ENCODE data around the gene TMEM209. TPM values are rescaled to one million over a fixed set of nuclear protein-coding genes. Genes with fewer than 3 reads are reported as not detected.
"Not testable (repeated sequence)": the region's sequence is repeated elsewhere in the genome, so short reads cannot be mapped to it uniquely, and the experiment has no call there.

The TMEM209 gene
- total and polyA plus RNA-seq, 4 donors, result 3.8 to 13.7 (median 8.6) TPM

DNA sequence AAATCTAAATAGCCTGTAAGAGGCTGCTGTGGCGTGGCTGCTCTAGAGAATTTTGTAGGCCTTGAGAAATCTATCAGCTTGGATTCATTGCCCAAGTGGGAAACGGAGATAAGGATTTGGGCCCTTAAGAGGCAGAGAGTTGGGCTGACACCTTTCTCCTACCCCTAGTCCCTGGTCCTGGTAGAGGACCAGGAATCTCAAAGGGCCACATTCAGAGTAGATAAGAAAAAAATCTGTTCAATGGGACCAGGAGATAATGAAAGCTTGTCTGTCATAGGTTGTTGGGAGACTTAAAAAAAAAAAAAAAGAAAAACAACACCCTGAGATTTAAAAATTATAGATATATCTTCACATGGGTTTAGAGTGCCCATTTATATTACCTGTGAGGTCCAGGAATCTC lies 17.8 kb downstream of the TMEM209 start:
- Histone ChIP-seq H3K27ac (ENCODE audit: low read depth in 1 of 2, low read length in 2 of 2) (no peak overlapping the region), H3K4me3 (ENCODE audit: low read length in 2 of 2) (no peak overlapping the region), H3K9me3 (ENCODE audit: control insufficient read depth, low read length) (no peaks in the 10 kb centered on the region), H3K36me3 (ENCODE audit: control insufficient read depth in 1 of 2, insufficient read depth in 2 of 2, low read length in 1 of 2) (peaks cover 0 to 7% of the 10 kb centered on the region in 2 donors), H3K27me3 (ENCODE audit: control insufficient read depth in 1 of 2, insufficient read depth in 2 of 2, low read length in 1 of 2) (no peaks in the 10 kb centered on the region), H3K4me1 (ENCODE audit: control insufficient read depth in 1 of 2, insufficient read depth in 2 of 2, low read length in 2 of 2) (no peaks in the 10 kb centered on the region)
- no peak for ATAC-seq (ENCODE audit: low FRiP score)
- intact Hi-C loops (cut with DNase I), result no loop called here
- WGBS, 2 donors, result 89 to 93% methylated on average over 2 of the region's 2 CpGs
- DNase-seq, result no peak

DNA sequence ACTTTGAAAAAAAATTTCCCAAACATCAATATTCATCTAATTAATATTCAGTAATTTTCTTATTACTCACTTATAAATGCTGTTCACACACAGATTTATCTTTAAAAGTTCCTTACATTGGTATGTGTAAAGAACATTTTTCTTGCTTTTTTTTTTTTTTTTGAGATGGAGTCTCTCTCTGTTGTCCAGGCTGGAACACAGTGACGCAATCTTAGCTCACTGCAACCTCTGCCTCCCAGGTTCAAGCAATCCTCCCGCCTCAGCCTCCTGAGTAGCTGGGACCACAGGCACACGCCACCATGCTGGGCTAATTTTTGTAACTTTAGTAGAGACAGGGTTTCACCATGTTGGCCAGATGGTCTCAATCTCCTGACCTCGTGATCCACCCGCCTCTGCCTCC lies 20.9 kb downstream of the TMEM209 start:
- H3K4me3 ChIP-seq (ENCODE audit: low read length in 2 of 2); ATAC-seq (ENCODE audit: low FRiP score); H3K36me3 ChIP-seq (ENCODE audit: control insufficient read depth in 1 of 2, insufficient read depth in 2 of 2, low read length in 1 of 2); DNase-seq; H3K27me3 ChIP-seq (ENCODE audit: control insufficient read depth in 1 of 2, insufficient read depth in 2 of 2, low read length in 1 of 2); H3K4me1 ChIP-seq (ENCODE audit: control insufficient read depth in 1 of 2, insufficient read depth in 2 of 2, low read length in 2 of 2); H3K9me3 ChIP-seq (ENCODE audit: control insufficient read depth, low read length); H3K27ac ChIP-seq (ENCODE audit: low read depth in 1 of 2, low read length in 2 of 2); intact Hi-C loops (cut with DNase I): not testable (repeated sequence)
- 86 to 98% methylated on average over 5 of the region's 5 CpGs for whole genome bisulfite sequencing, 2 donors

DNA sequence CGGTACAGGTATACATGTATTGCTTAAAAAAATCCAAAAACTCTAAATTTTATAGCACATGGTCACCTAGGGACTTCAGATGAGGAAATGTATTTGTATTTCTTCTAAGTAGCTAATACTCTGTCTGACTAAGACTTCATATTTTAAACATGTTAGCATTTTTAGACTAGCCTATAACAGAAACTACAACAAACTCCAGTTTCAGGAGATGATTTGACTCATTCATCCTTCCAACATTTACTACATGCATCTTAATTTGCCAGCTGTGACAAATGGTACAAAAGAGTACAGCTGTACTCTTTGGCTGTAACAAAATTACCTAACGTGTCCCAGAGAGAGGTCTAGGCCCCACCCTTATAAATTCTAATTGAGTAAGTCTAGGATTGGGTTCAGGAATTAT lies 22.2 kb downstream of the TMEM209 start:
- WGBS, 2 donors, result 29 to 44% methylated on average over 2 of the region's 2 CpGs
- Histone ChIP-seq H3K4me1 (ENCODE audit: control insufficient read depth in 1 of 2, insufficient read depth in 2 of 2, low read length in 2 of 2) (no peaks in the 10 kb centered on the region), H3K27ac (ENCODE audit: low read depth in 1 of 2, low read length in 2 of 2) (no peak overlapping the region), H3K36me3 (ENCODE audit: control insufficient read depth in 1 of 2, insufficient read depth in 2 of 2, low read length in 1 of 2) (peaks cover 0 to 6% of the 10 kb centered on the region in 2 donors), H3K9me3 (ENCODE audit: control insufficient read depth, low read length) (no peaks in the 10 kb centered on the region), H3K27me3 (ENCODE audit: control insufficient read depth in 1 of 2, insufficient read depth in 2 of 2, low read length in 1 of 2) (no peaks in the 10 kb centered on the region), H3K4me3 (ENCODE audit: low read length in 2 of 2) (no peak overlapping the region)
- ATAC-seq (ENCODE audit: low FRiP score), result no peak
- DNase-seq, result no peak
- intact Hi-C loops (cut with DNase I), result no loop called here

DNA sequence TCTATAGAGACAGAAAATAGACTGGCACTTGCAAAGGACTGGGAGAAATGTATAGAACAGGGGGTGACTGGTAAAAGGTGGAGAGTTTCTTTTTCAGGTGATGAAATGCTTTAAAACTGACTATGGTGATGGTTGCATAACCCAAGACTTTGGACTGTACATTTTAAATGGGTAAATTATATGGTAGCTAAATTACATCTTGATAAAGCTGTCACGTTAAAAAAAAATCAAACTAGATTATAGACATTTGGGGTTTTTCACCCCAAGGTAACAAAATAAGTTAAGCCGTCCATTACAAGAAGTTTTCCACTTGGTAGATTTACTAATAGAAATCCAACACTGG lies 24.0 kb downstream of the TMEM209 start:
- intact Hi-C loops (cut with DNase I), result no loop called here
- Histone ChIP-seq H3K27me3 (ENCODE audit: control insufficient read depth in 1 of 2, insufficient read depth in 2 of 2, low read length in 1 of 2) (no peaks in the 10 kb centered on the region), H3K4me3 (ENCODE audit: low read length in 2 of 2) (no peak overlapping the region), H3K9me3 (ENCODE audit: control insufficient read depth, low read length) (no peaks in the 10 kb centered on the region), H3K27ac (ENCODE audit: low read depth in 1 of 2, low read length in 2 of 2) (no peak overlapping the region), H3K4me1 (ENCODE audit: control insufficient read depth in 1 of 2, insufficient read depth in 2 of 2, low read length in 2 of 2) (no peaks in the 10 kb centered on the region), H3K36me3 (ENCODE audit: control insufficient read depth in 1 of 2, insufficient read depth in 2 of 2, low read length in 1 of 2) (peaks cover 0 to 6% of the 10 kb centered on the region in 2 donors)
- 96 to 97% methylated on average over 2 of the region's 2 CpGs for WGBS, 2 donors
- no peak for DNase-seq
- no peak for ATAC-seq (ENCODE audit: low FRiP score)

DNA sequence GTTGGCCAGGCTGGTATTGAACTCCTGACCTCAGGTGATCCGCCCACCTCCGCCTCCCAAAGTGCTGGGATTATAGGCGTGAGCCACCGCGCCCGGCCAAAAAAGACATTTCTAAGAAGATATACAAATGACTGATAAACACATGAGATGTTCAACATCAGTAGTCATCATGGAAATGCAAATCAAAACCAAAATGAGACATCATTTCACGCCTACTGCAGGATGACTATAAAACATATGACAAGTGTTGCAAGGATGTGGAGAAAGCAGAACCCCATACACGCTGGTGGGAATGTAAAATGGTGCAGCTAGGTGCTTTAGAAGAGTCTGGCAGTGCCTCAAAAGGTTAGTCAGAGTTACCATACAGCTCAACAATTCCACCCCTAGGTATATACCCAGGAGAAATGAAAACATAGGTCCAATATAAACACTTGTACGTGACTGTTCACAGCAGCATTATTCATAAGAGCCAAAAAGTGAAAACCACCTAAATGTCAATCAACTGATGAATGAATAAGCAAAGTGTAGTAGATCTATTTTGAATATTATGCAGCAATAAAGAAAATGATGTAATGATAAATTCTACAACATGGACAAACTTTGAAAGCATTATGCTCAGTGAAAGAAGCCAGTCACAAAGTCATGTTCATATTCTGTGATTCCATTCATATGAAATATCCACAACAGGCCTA lies 24.5 kb downstream of the TMEM209 start:
- Histone ChIP-seq H3K36me3 (ENCODE audit: control insufficient read depth in 1 of 2, insufficient read depth in 2 of 2, low read length in 1 of 2) (peaks cover 0 to 6% of the 10 kb centered on the region in 2 donors), H3K4me3 (ENCODE audit: low read length in 2 of 2) (no peak overlapping the region), H3K27me3 (ENCODE audit: control insufficient read depth in 1 of 2, insufficient read depth in 2 of 2, low read length in 1 of 2) (no peaks in the 10 kb centered on the region), H3K27ac (ENCODE audit: low read depth in 1 of 2, low read length in 2 of 2) (no peak overlapping the region), H3K9me3 (ENCODE audit: control insufficient read depth, low read length) (no peaks in the 10 kb centered on the region), H3K4me1 (ENCODE audit: control insufficient read depth in 1 of 2, insufficient read depth in 2 of 2, low read length in 2 of 2) (no peaks in the 10 kb centered on the region)
- 90% methylated on average over 9 of the region's 9 CpGs for whole genome bisulfite sequencing, 2 donors
- intact Hi-C loops (cut with DNase I), result no loop called here
- no peak for DNase-seq
- ATAC-seq (ENCODE audit: low FRiP score), result no peak

DNA sequence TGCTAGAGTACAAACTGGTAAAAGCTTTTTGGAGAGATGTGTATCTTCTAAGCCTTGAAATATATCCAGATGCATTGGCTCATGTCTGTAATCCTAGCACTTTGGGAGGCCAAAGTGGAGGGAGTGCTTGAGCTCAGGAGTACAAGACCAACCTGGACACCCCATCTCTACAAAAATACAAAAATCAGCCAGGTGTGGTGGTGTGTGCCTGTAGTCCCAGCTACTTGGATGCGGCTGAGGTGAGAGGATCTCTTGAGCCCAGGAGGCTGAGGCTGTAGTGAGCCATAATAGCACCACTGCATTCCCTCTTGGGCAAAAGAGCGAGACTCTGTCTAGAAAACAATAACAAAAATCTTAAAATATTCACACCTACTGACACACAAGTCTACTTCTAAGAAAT lies 25.6 kb downstream of the TMEM209 start:
- Histone ChIP-seq H3K27me3 (ENCODE audit: control insufficient read depth in 1 of 2, insufficient read depth in 2 of 2, low read length in 1 of 2) (no peaks in the 10 kb centered on the region), H3K9me3 (ENCODE audit: control insufficient read depth, low read length) (no peaks in the 10 kb centered on the region), H3K4me1 (ENCODE audit: control insufficient read depth in 1 of 2, insufficient read depth in 2 of 2, low read length in 2 of 2) (no peaks in the 10 kb centered on the region), H3K4me3 (ENCODE audit: low read length in 2 of 2) (no peak overlapping the region), H3K36me3 (ENCODE audit: control insufficient read depth in 1 of 2, insufficient read depth in 2 of 2, low read length in 1 of 2) (peaks cover 0 to 6% of the 10 kb centered on the region in 2 donors), H3K27ac (ENCODE audit: low read depth in 1 of 2, low read length in 2 of 2) (no peak overlapping the region)
- DNase-seq, result no peak
- intact Hi-C loops (cut with DNase I), result no loop called here
- ATAC-seq (ENCODE audit: low FRiP score), result no peak
- 95 to 99% methylated on average over 2 of the region's 2 CpGs for WGBS, 2 donors

DNA sequence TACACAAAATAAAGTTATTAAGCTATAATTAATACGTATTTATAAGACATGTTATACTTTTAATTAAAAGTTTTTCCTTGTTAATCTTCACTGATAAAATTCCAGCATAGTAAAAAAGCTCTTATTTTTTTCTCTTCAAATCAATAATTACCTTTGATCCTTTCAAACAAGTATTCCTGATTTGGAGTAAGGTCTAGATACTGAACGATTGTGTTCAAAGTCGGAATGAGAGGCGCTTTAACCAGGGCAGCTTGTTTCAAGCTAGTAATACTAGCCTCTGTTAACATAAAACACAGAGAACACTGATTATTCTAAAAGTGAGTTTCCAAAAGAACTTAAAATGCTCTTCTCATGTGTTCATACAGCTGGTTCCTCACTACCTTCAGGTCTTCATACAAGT lies 27.0 kb downstream of the TMEM209 start:
- WGBS, 2 donors, result 92 to 96% methylated on average over 4 of the region's 4 CpGs
- ATAC-seq (ENCODE audit: low FRiP score) (no peak), DNase-seq (no peak)
- Histone ChIP-seq H3K27me3 (ENCODE audit: control insufficient read depth in 1 of 2, insufficient read depth in 2 of 2, low read length in 1 of 2) (no peaks in the 10 kb centered on the region), H3K4me3 (ENCODE audit: low read length in 2 of 2) (no peak overlapping the region), H3K36me3 (ENCODE audit: control insufficient read depth in 1 of 2, insufficient read depth in 2 of 2, low read length in 1 of 2) (peaks cover 0 to 4% of the 10 kb centered on the region in 2 donors), H3K4me1 (ENCODE audit: control insufficient read depth in 1 of 2, insufficient read depth in 2 of 2, low read length in 2 of 2) (no peaks in the 10 kb centered on the region), H3K9me3 (ENCODE audit: control insufficient read depth, low read length) (no peaks in the 10 kb centered on the region), H3K27ac (ENCODE audit: low read depth in 1 of 2, low read length in 2 of 2) (no peak overlapping the region)
- intact Hi-C loops (cut with DNase I), result no loop called here

DNA sequence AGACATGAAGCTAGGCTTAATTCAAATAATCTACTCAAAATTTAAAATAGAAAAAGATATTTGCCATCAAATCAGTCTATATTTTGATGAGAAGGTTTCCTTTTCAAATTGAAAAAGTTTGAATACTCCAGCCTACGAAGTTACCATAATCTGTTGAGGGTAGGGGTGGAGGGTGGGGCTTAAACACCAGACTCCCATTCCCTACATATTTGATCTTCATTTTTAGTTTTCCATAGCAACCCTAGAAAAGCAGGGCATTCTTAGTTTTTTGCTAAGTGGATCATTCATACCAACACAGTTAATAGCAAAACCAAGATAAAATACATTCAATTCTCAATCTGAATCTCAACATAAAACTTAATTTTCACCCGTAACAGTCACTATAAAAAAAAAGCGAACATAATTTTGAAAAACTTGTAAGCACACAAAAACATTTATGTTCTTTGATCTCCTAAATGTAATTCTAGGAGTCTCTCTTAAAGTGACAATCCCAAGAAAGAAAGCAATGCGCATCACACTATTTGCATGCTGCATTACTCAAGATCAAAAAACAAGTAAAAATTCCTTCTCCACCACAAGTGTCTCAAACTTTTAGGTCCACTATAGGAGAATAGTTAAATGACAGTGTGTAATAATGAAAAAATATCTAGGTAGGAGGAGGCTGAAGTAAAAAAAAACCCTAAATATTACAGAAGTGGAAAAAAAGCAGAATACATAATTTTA lies 30.8 kb downstream of the TMEM209 start:
- H3K4me3 ChIP-seq (ENCODE audit: low read length in 2 of 2), result no peak overlapping the region
- no peaks in the 10 kb centered on the region for H3K27me3 ChIP-seq (ENCODE audit: control insufficient read depth in 1 of 2, insufficient read depth in 2 of 2, low read length in 1 of 2)
- no peak for DNase-seq
- peaks cover 2 to 3% of the 10 kb centered on the region in 2 donors for H3K36me3 ChIP-seq (ENCODE audit: control insufficient read depth in 1 of 2, insufficient read depth in 2 of 2, low read length in 1 of 2)
- intact Hi-C loops (cut with DNase I), result no loop called here
- no peaks in the 10 kb centered on the region for H3K4me1 ChIP-seq (ENCODE audit: control insufficient read depth in 1 of 2, insufficient read depth in 2 of 2, low read length in 2 of 2)
- no peaks in the 10 kb centered on the region for H3K9me3 ChIP-seq (ENCODE audit: control insufficient read depth, low read length)
- H3K27ac ChIP-seq (ENCODE audit: low read depth in 1 of 2, low read length in 2 of 2), result no peak overlapping the region
- WGBS, 2 donors, result 88 to 92% methylated on average over 4 of the region's 4 CpGs
- no peak for ATAC-seq (ENCODE audit: low FRiP score)

DNA sequence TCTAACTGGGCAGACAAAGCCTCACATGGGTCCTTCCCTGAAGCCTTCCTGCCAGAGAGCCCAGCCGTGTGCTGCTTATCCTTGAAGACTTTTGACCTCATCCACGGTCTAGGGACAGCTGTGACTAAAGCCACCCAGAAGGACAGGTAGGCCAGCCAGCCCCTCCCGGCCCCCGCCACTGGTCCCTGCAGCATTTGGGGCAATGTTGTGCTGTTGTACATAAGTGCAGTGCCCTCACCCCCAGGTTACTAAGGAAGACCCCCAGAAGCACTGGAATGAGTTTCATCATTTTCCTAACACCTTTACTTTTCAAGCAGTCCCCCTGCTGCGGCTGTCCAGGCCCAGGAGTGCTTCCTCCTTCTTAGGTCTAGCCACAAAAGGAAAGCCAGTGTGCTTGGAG lies 43.0 kb downstream of the TMEM209 start:
- no peak overlapping the region for H3K4me3 ChIP-seq (ENCODE audit: low read length in 2 of 2)
- 94% methylated on average over 5 of the region's 5 CpGs for WGBS, 2 donors
- peaks cover 2% of the 10 kb centered on the region for H3K9me3 ChIP-seq (ENCODE audit: control insufficient read depth, low read length)
- peaks cover 4 to 5% of the 10 kb centered on the region in 2 donors for H3K36me3 ChIP-seq (ENCODE audit: control insufficient read depth in 1 of 2, insufficient read depth in 2 of 2, low read length in 1 of 2)
- intact Hi-C loops (cut with DNase I), result no loop called here
- H3K4me1 ChIP-seq (ENCODE audit: control insufficient read depth in 1 of 2, insufficient read depth in 2 of 2, low read length in 2 of 2), result no peaks in the 10 kb centered on the region
- H3K27ac ChIP-seq (ENCODE audit: low read depth in 1 of 2, low read length in 2 of 2), result no peak overlapping the region
- no peaks in the 10 kb centered on the region for H3K27me3 ChIP-seq (ENCODE audit: control insufficient read depth in 1 of 2, insufficient read depth in 2 of 2, low read length in 1 of 2)
- DNase-seq (no peak), ATAC-seq (ENCODE audit: low FRiP score) (no peak)
